B cell (primary cell): ENCODE results near the gene KIAA0753.

Experiments
- EZH2 ChIP-seq: IDR thresholded peaks from 2 replicates; pipeline ENCODE4 v1.6.1; 2012; ENCODE audit warnings: borderline replicate concordance, low read depth, mild to moderate bottlenecking, moderate library complexity, low read length; ENCODE audit not compliant: insufficient read depth, poor library complexity, severe bottlenecking
- TF ChIP-seq, protein P1 (sequence below): fragments of 200-600 bp; IDR thresholded peaks from one replicate; pipeline ENCODE4 v1.8.0; 2022; ENCODE audit warnings: antibody characterized with exemption, mild to moderate bottlenecking

- TF ChIP-seq, protein P1, sequence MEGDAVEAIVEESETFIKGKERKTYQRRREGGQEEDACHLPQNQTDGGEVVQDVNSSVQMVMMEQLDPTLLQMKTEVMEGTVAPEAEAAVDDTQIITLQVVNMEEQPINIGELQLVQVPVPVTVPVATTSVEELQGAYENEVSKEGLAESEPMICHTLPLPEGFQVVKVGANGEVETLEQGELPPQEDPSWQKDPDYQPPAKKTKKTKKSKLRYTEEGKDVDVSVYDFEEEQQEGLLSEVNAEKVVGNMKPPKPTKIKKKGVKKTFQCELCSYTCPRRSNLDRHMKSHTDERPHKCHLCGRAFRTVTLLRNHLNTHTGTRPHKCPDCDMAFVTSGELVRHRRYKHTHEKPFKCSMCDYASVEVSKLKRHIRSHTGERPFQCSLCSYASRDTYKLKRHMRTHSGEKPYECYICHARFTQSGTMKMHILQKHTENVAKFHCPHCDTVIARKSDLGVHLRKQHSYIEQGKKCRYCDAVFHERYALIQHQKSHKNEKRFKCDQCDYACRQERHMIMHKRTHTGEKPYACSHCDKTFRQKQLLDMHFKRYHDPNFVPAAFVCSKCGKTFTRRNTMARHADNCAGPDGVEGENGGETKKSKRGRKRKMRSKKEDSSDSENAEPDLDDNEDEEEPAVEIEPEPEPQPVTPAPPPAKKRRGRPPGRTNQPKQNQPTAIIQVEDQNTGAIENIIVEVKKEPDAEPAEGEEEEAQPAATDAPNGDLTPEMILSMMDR: no peak
- TF ChIP-seq EZH2: no peak
These were observed 44.6 kb upstream of the KIAA0753 start for GRCh38 chr17:6684881-6685767.
